H1 (cell line): ENCODE measurements around the gene STK11. TPM values are rescaled to one million over a fixed set of nuclear protein-coding genes. Genes with fewer than 3 reads are reported as not detected.

ENCODE experiments used
- CTCF ChIA-PET: fragments of 300-600 bp; sonication (Branson Sonifier 250); formaldehyde crosslinking; loops from one replicate; lab custom pipeline; 2021; ENCODE audit not compliant: partially characterized antibody; lab: Charles Lee
- POLR2A ChIA-PET: fragments of 300-600 bp; sonication (Branson Sonifier 250); formaldehyde crosslinking; loops from one replicate; lab custom pipeline; 2021; ENCODE audit warnings: inconsistent platforms; ENCODE audit not compliant: partially characterized antibody; lab: Charles Lee
- DNase-seq, 2 experiments: peaks; one replicate each; pipeline versions ENCODE4 v3.0.0 to v3.0.0-alpha.2; 2010 to 2022; ENCODE audit warnings: low spot score in 2 of 2, low read depth in 1 of 2, mixed read lengths in 1 of 2
- FAIRE-seq: peaks from 2 replicates; lab custom pipeline; 2011; peaks lifted over from hg19 to GRCh38; lab: Jason Lieb, UNC
- H2AFZ ChIP-seq: 2 replicates; pipeline ENCODE4 v1.8.1; 2012; ENCODE audit warnings: low read length, inconsistent platforms
- H2AK5ac ChIP-seq: 2 replicates; pipeline ENCODE4 v1.6.1; 2013; ENCODE audit warnings: low read depth, low read length
- H2BK120ac ChIP-seq: replicated peaks from 2 replicates; pipeline ENCODE3; 2013; ENCODE audit warnings: low read depth, low read length, inconsistent platforms
- H2BK12ac ChIP-seq: 2 replicates; pipeline ENCODE4 v1.6.1; 2013; ENCODE audit warnings: low read depth, low read length
- H2BK15ac ChIP-seq: 2 replicates; pipeline ENCODE4 v1.6.1; 2013; ENCODE audit warnings: low read length
- H2BK20ac ChIP-seq: 2 replicates; pipeline ENCODE4 v1.6.1; 2013; ENCODE audit warnings: low read length
- H2BK5ac ChIP-seq: 2 replicates; pipeline ENCODE4 v1.6.1; 2013; ENCODE audit warnings: low read depth, low read length
- H3K14ac ChIP-seq: 2 replicates; pipeline ENCODE4 v1.6.1; 2013; ENCODE audit warnings: inconsistent platforms; ENCODE audit not compliant: insufficient read length
- H3K18ac ChIP-seq: 2 replicates; pipeline ENCODE4 v1.6.1; 2013; ENCODE audit warnings: low read length; ENCODE audit errors: extremely low read depth
- H3K23ac ChIP-seq: 2 replicates; pipeline ENCODE4 v1.6.1; 2013; ENCODE audit warnings: inconsistent platforms; ENCODE audit not compliant: insufficient read length
- H3K23me2 ChIP-seq: 2 replicates; pipeline ENCODE4 v1.6.1; 2013; ENCODE audit warnings: low read depth, low read length
- H3K27ac ChIP-seq: 2 replicates; pipeline ENCODE4 v1.6.1; 2011; ENCODE audit warnings: low read depth, low read length, inconsistent platforms
- H3K27me3 ChIP-seq, 4 experiments: replicated peaks in 1 of 4; 1 replicate in 1 of 4; 2 replicates in 3 of 4; pipeline versions ENCODE4 v1.6.1 to v1.8.1; 2011 to 2013; ENCODE audit warnings: low read length in 3 of 4, mild to moderate bottlenecking in 3 of 4, inconsistent platforms in 2 of 4, mixed read lengths in 2 of 4, moderate library complexity in 1 of 4; ENCODE audit not compliant: control insufficient read depth in 3 of 4, insufficient read depth in 3 of 4; ENCODE audit errors: extremely low read depth in 1 of 4
- H3K36me3 ChIP-seq, 4 experiments: 2 replicates each; pipeline versions ENCODE4 v1.6.1 to v1.8.1; 2011 to 2013; ENCODE audit warnings: mild to moderate bottlenecking in 4 of 4, low read length in 3 of 4, moderate library complexity in 2 of 4, control low read depth in 1 of 4, inconsistent platforms in 1 of 4; ENCODE audit not compliant: insufficient read depth in 4 of 4, control insufficient read depth in 2 of 4
- H3K4ac ChIP-seq: replicated peaks from 2 replicates; pipeline ENCODE3; 2013; ENCODE audit warnings: low read length, low read depth, mixed read lengths, inconsistent platforms; ENCODE audit not compliant: insufficient read length
- H3K4me1 ChIP-seq, 4 experiments: replicated peaks in 1 of 4; 1 replicate in 1 of 4; 2 replicates in 3 of 4; pipeline versions ENCODE4 v1.6.1 to v1.8.1; 2011 to 2013; ENCODE audit warnings: low read length in 3 of 4, inconsistent platforms in 2 of 4, mixed read lengths in 1 of 4; ENCODE audit not compliant: insufficient read depth in 4 of 4, control insufficient read depth in 3 of 4
- H3K4me2 ChIP-seq, 2 experiments: 2 replicates each; pipeline versions ENCODE4 v1.6.1 to v1.8.1; 2011 to 2013; ENCODE audit warnings: low read depth in 2 of 2, low read length in 2 of 2, control low read depth in 1 of 2, inconsistent platforms in 1 of 2, mild to moderate bottlenecking in 1 of 2; ENCODE audit not compliant: insufficient read depth in 1 of 2
- H3K4me3 ChIP-seq, 4 experiments: fragments of 200-600, 300-600 bp in 1 of 4; sonication (generic), shearing (Covaris generic), sonication (Bioruptor Twin) in 1 of 4; 2 replicates each; pipeline versions ENCODE4 v1.5.1 to v1.8.1; 2011 to 2016; ENCODE audit warnings: low read length in 4 of 4, low read depth in 3 of 4, control low read depth in 2 of 4, inconsistent platforms in 2 of 4, mild to moderate bottlenecking in 2 of 4, mixed read lengths in 1 of 4, moderate library complexity in 1 of 4; ENCODE audit not compliant: insufficient read depth in 2 of 4; ENCODE audit errors: extremely low read depth in 1 of 4
- H3K56ac ChIP-seq: replicated peaks from 2 replicates; pipeline ENCODE3; 2013; ENCODE audit warnings: low read depth, mild to moderate bottlenecking, mixed read lengths, low read length, inconsistent platforms; ENCODE audit not compliant: insufficient read length
- H3K79me1 ChIP-seq: 2 replicates; pipeline ENCODE4 v1.6.1; 2013; ENCODE audit warnings: low read depth, low read length, control low read depth
- H3K79me2 ChIP-seq, 2 experiments: 2 replicates each; pipeline versions ENCODE4 v1.6.1 to v1.8.1; 2012 to 2013; ENCODE audit warnings: low read length in 2 of 2, mild to moderate bottlenecking in 2 of 2, inconsistent platforms in 1 of 2; ENCODE audit not compliant: insufficient read depth in 2 of 2, control insufficient read depth in 1 of 2
- H3K9ac ChIP-seq, 4 experiments: replicated peaks in 1 of 4; 1 replicate in 1 of 4; 2 replicates in 3 of 4; pipeline versions ENCODE4 v1.6.1 to v1.8.1; 2011 to 2013; ENCODE audit warnings: low read depth in 3 of 4, low read length in 3 of 4, control low read depth in 2 of 4, mild to moderate bottlenecking in 2 of 4, moderate library complexity in 2 of 4, inconsistent platforms in 1 of 4; ENCODE audit errors: extremely low read depth in 1 of 4
- H3K9me3 ChIP-seq, 2 experiments: 2 replicates each; pipeline versions ENCODE4 v1.6.1 to v1.8.1; 2012 to 2013; ENCODE audit warnings: mild to moderate bottlenecking in 2 of 2, moderate library complexity in 2 of 2, control low read depth in 1 of 2, inconsistent platforms in 1 of 2, low read depth in 1 of 2, low read length in 1 of 2, mixed read lengths in 1 of 2; ENCODE audit not compliant: insufficient read depth in 2 of 2
- H4K20me1 ChIP-seq, 2 experiments: replicated peaks in 1 of 2; 2 replicates each; pipeline versions ENCODE3 to v1.8.1; 2011 to 2013; ENCODE audit warnings: inconsistent platforms in 2 of 2, low read length in 2 of 2, mild to moderate bottlenecking in 1 of 2; ENCODE audit not compliant: insufficient read depth in 2 of 2, control insufficient read depth in 1 of 2
- H4K5ac ChIP-seq: 2 replicates; pipeline ENCODE4 v1.6.1; 2013; ENCODE audit warnings: low read length, low read depth, mixed read lengths, inconsistent platforms; ENCODE audit not compliant: insufficient read length
- H4K8ac ChIP-seq: 2 replicates; pipeline ENCODE4 v1.8.0; 2013; ENCODE audit warnings: mild to moderate bottlenecking, moderate library complexity, low read length, inconsistent platforms; ENCODE audit not compliant: insufficient read depth; ENCODE audit errors: extremely low read depth
- H4K91ac ChIP-seq: replicated peaks from 2 replicates; pipeline ENCODE3; 2013; ENCODE audit warnings: low read length, mixed read lengths, inconsistent platforms; ENCODE audit not compliant: insufficient read length
- BRCA1 ChIP-seq: IDR thresholded peaks from 2 replicates; pipeline ENCODE4 v1.6.1; 2012; ENCODE audit warnings: low read depth, low read length, improper control_type of control experiment
- CBX5 ChIP-seq: fragments of 300-800, 300-1000 bp; sonication (generic); IDR thresholded peaks from 2 replicates; pipeline ENCODE4 v1.7.1; 2016; ENCODE audit warnings: antibody characterized with exemption, low read length, low read depth
- SP2 ChIP-seq: IDR thresholded peaks from 2 replicates; pipeline ENCODE4 v1.6.1; 2012; ENCODE audit warnings: mild to moderate bottlenecking, low read length, inconsistent platforms
- WGBS, 2 experiments: shearing (Covaris generic) in 1 of 2; methylation state at CpG; one replicate each; pipeline versions ENCODE4 v1.1.6 to v1.1.7; 2013 to 2015; ENCODE audit warnings: low lambda C conversion rate in 2 of 2, mixed read lengths in 2 of 2, inconsistent platforms in 1 of 2, low coverage in 1 of 2, missing lambda C conversion rate in 1 of 2; ENCODE audit not compliant: insufficient replicate concordance in 2 of 2, insufficient coverage in 1 of 2, insufficient read length in 1 of 2; ENCODE audit errors: extremely low coverage in 1 of 2, missing lambda C conversion rate in 1 of 2; 5-methylcytosine and 5-hydroxymethylcytosine counted together
- polyA plus RNA-seq, 7 experiments: library from polyadenylated mRNA; depleted of rRNA in 3 of 7; stranded (reverse) in 5 of 7; unstranded in 2 of 7; fragments of >200 nt in 5 of 7; fragments of 200-250 nt in 2 of 7; gene quantifications; 1 replicate in 5 of 7; 2 replicates in 1 of 7; 4 replicates in 1 of 7; pipeline versions ENCODE4 v1.2.1 to v1.2.3, GENCODE V29; 2011 to 2013; ENCODE audit warnings: missing spikeins in 2 of 7, mixed read lengths in 2 of 7
- total RNA-seq: library from RNA; stranded (reverse); fragmentation: NEBNext Ultra II Directional; extraction: Animal tissue kit (Norgen Biotek cat#: 25700); gene quantifications from 2 replicates; pipeline ENCODE4 v1.2.1, GENCODE V29; 2021

Gene STK11
- total and polyA plus RNA-seq, 2 of the 8 experiments (the other 6 are each of a cell fraction or from before 2014, with no cell fraction given), result 45.3 to 70.7 TPM

GRCh38 chr19:1211494-1212234 lies 6.1 kb downstream of the STK11 start:
- ChIA-PET POLR2A (interaction anchor here (0.8 to 2.1 kb wide), 9 partner anchors 10 to 125 kb away, joined by 3 to 8 read pairs (median 4); partner anchors contain the start of genes CIRBP and GPX4), CTCF (interaction anchor here (0.6 to 6.6 kb wide), 7 partner anchors 8 to 106 kb away, joined by 3 to 56 read pairs (median 3); no protein-coding TSS in a partner anchor)
- H2BK20ac ChIP-seq, result no peak overlapping the region
- no peak overlapping the region for H2BK15ac ChIP-seq
- H3K23ac ChIP-seq, result no peak overlapping the region
- peaks cover 26% of the 10 kb centered on the region for H3K79me1 ChIP-seq
- TF ChIP-seq BRCA1, result no peak
- TF ChIP-seq SP2, result peak; percentile 17; the same call in 1 of the 2 replicates
- no peak for TF ChIP-seq CBX5
- H3K4ac ChIP-seq, result no peak overlapping the region
- no peak overlapping the region for H4K5ac ChIP-seq
- FAIRE-seq, result no peak
- H2BK120ac ChIP-seq, result no peak overlapping the region
- no peak overlapping the region for H3K18ac ChIP-seq
- peak overlapping the region; percentile 19; the same call in 1 of the 2 replicates for H3K27ac ChIP-seq
- no peak overlapping the region for H3K14ac ChIP-seq
- peaks cover 28 to 39% of the 10 kb centered on the region in 2 experiments for H4K20me1 ChIP-seq
- H3K79me2 ChIP-seq, result peaks cover 22 to 96% of the 10 kb centered on the region in 2 experiments; a peak in 3 of 4 replicates
- H2AK5ac ChIP-seq, result no peak overlapping the region
- peak overlapping the region; percentile 75; the same call in 1 of the 2 replicates for H2BK5ac ChIP-seq
- no peak overlapping the region for H2BK12ac ChIP-seq
- H3K27me3 ChIP-seq, result no peaks in the 10 kb centered on the region
- no peaks in the 10 kb centered on the region for H3K9me3 ChIP-seq
- H4K8ac ChIP-seq, result peak overlapping the region; percentile 80; the same call in 1 of the 2 replicates
- H3K4me1 ChIP-seq, result peaks cover 0 to 20% (median 16%) of the 10 kb centered on the region in 4 experiments; a peak in 6 of 7 replicates
- no peak overlapping the region for H3K4me2 ChIP-seq
- H3K23me2 ChIP-seq, result peaks cover 6% of the 10 kb centered on the region
- no peak overlapping the region for H3K4me3 ChIP-seq
- peak overlapping the region; percentile 55 for H4K91ac ChIP-seq
- DNase-seq, result no peak
- peaks cover 0 to 8% (median 0%) of the 10 kb centered on the region in 4 experiments; a peak in 2 of 8 replicates for H3K36me3 ChIP-seq
- WGBS, 2 experiments, result 92% methylated on average over 33 of the region's 33 CpGs; no CpG with 5 or more reads in 1 of the 2 experiments
- H3K56ac ChIP-seq, result no peak overlapping the region
- H3K9ac ChIP-seq, result no peak overlapping the region
- H2AFZ ChIP-seq, result no peak overlapping the region
